Gastroesophageal sphincter (tissue), 3 donors: Measurements from ENCODE around the gene FREM3.

Experiments
- CTCF ChIP-seq, 4 experiments: fragments of 200-600 bp in 2 of 4; fragments of 450-650 bp in 2 of 4; sonication (generic) in 1 of 4; IDR thresholded peaks; one replicate each; pipeline ENCODE4 v1.5.1; 2017 to 2019; ENCODE audit warnings: antibody characterized with exemption in 4 of 4, mild to moderate bottlenecking in 2 of 4, moderate library complexity in 2 of 4
- EP300 ChIP-seq: sonication (generic); formaldehyde crosslinking; IDR thresholded peaks from one replicate; pipeline ENCODE4 v1.6.1; 2017; ENCODE audit warnings: antibody characterized with exemption, mild to moderate bottlenecking
- POLR2AphosphoS5 ChIP-seq: sonication (generic); formaldehyde crosslinking; IDR thresholded peaks from one replicate; pipeline ENCODE4 v1.6.1; 2017; ENCODE audit warnings: antibody characterized with exemption

- TF ChIP-seq POLR2AphosphoS5 = no peak
- TF ChIP-seq EP300 = no peak
- TF ChIP-seq CTCF (IDR thresholded peaks at IDR 0.05) = no peak
Observed at GRCh38 chr4:143654571-143654970, 45.9 kb downstream of the FREM3 start.
